ENCODE measurements around the gene C19orf67. TPM values are rescaled to one million over a fixed set of nuclear protein-coding genes. Genes with fewer than 3 reads are reported as not detected.

Gene C19orf67
- total RNA-seq, 1 experiment from 2014 or later, result 0.39 TPM

DNA sequence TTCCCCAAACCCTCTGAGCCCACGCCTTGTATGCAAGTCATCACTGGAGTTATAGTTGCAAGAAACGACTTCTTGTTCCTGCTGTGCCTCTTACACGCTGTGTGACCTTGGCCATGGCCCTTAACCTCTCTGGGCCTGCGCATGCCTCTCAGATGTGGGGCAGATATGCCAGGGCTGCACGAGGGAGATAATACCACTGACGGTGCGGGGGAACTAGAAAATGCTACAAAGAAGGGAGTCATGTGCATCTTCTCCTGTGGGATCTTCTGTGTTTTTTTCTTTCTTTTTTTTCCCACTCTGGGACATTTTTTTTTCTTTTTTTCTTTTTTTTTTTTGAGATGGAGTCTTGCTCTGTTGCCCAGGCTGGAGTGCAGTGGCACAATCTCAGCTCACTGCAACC, 9.3 kb upstream of the C19orf67 start:
- Histone ChIP-seq H4K5ac (ENCODE audit: insufficient read length, low read depth, low read length) (no peak overlapping the region), H2BK5ac (ENCODE audit: insufficient read length, low read length) (no peak overlapping the region), H3K23me2 (ENCODE audit: insufficient read length, low read depth, low read length, poor library complexity, severe bottlenecking) (peaks cover 8% of the 10 kb centered on the region), H2BK120ac (ENCODE audit: low read depth, low read length, poor library complexity, severe bottlenecking) (no peak overlapping the region), H4K91ac (ENCODE audit: insufficient read length, low read depth, low read length) (no peak overlapping the region), H2BK20ac (ENCODE audit: low read depth, low read length, poor library complexity, severe bottlenecking) (no peak overlapping the region), H3K14ac (ENCODE audit: insufficient read depth, low read length) (no peak overlapping the region), H2AK5ac (ENCODE audit: insufficient read length, low read length) (no peak overlapping the region), H3K9ac (ENCODE audit: extremely low read depth, insufficient read length, low read length) (no peak overlapping the region), H3K23ac (ENCODE audit: insufficient read length, low read depth, low read length) (no peak overlapping the region), H3K9me3 (ENCODE audit: control insufficient read depth, low read depth, low read length) (peaks cover 6% of the 10 kb centered on the region), H3K79me2 (ENCODE audit: insufficient read depth, low read length) (no peaks in the 10 kb centered on the region), H3K4me2 (ENCODE audit: insufficient read depth, insufficient read length, low read length) (no peak overlapping the region), H2BK12ac (ENCODE audit: insufficient read length, low read depth, low read length) (no peak overlapping the region), H4K20me1 (ENCODE audit: control insufficient read depth, insufficient read depth, insufficient read length) (no peaks in the 10 kb centered on the region), H4K8ac (replicated peaks; ENCODE audit: insufficient read length, low read depth, low read length) (no peak overlapping the region), H3K4ac (ENCODE audit: low read depth, low read length) (no peak overlapping the region), H3T11ph (ENCODE audit: low read length) (no peak overlapping the region), H3K79me1 (ENCODE audit: insufficient read depth, low read depth, low read length, poor library complexity, severe bottlenecking) (no peaks in the 10 kb centered on the region), H3K27ac (ENCODE audit: insufficient read length, low read depth, low read length) (no peak overlapping the region), H3K56ac (ENCODE audit: insufficient read length, low read depth, low read length) (no peak overlapping the region), H3K18ac (ENCODE audit: insufficient read length, low read depth, low read length) (no peak overlapping the region), H2AFZ (ENCODE audit: low read length) (no peak overlapping the region), H3K27me3 (ENCODE audit: insufficient read depth, low read length) (no peaks in the 10 kb centered on the region), H2BK15ac (ENCODE audit: low read depth, low read length) (no peak overlapping the region), H3K4me1 (ENCODE audit: insufficient read depth, low read length) (no peaks in the 10 kb centered on the region)
- DNase-seq, result no peak
- H3K4me3 Mint-ChIP-seq, result no peak overlapping the region
- H3K9me3 Mint-ChIP-seq, result peaks cover 13 to 15% of the 10 kb centered on the region in 2 experiments
- no peak overlapping the region for H3K27ac Mint-ChIP-seq
- H3K4me1 Mint-ChIP-seq, result peaks cover 7 to 9% of the 10 kb centered on the region in 2 experiments; a peak in 3 of 4 replicates
- H3K27me3 Mint-ChIP-seq (ENCODE audit: low read depth), result peaks cover 20% of the 10 kb centered on the region
- TF ChIP-seq, protein P1, sequence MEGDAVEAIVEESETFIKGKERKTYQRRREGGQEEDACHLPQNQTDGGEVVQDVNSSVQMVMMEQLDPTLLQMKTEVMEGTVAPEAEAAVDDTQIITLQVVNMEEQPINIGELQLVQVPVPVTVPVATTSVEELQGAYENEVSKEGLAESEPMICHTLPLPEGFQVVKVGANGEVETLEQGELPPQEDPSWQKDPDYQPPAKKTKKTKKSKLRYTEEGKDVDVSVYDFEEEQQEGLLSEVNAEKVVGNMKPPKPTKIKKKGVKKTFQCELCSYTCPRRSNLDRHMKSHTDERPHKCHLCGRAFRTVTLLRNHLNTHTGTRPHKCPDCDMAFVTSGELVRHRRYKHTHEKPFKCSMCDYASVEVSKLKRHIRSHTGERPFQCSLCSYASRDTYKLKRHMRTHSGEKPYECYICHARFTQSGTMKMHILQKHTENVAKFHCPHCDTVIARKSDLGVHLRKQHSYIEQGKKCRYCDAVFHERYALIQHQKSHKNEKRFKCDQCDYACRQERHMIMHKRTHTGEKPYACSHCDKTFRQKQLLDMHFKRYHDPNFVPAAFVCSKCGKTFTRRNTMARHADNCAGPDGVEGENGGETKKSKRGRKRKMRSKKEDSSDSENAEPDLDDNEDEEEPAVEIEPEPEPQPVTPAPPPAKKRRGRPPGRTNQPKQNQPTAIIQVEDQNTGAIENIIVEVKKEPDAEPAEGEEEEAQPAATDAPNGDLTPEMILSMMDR (conservative IDR thresholded peaks at IDR 0.05), result no peak
- WGBS (ENCODE audit: extremely low coverage, insufficient read length, low lambda C conversion rate), result no CpG with 5 or more reads among the region's 7 CpGs
- peaks cover 6 to 26% (median 17%) of the 10 kb centered on the region in 3 experiments for H3K36me3 Mint-ChIP-seq (ENCODE audit: insufficient read depth in 1 of 3, low read depth in 3 of 3)

Data from H9 (cell line).